Measurements from ENCODE around the gene WDFY1. TPM values are rescaled to one million over a fixed set of nuclear protein-coding genes. Genes with fewer than 3 reads are reported as not detected.

WDFY1 gene
- total RNA-seq, 2 experiments from 2014 or later: 33.3 to 45.3 TPM

- Histone ChIP-seq H2AFZ (ENCODE audit: low read length) (peak overlapping the region; percentile 93; the same call in 1 of the 2 replicates), H3K27ac (ENCODE audit: low read depth, low read length, poor library complexity, severe bottlenecking) (no peak overlapping the region), H3K79me2 (ENCODE audit: insufficient read depth, low read depth, low read length) (peaks cover 7% of the 10 kb centered on the region; the same call in 1 of the 2 replicates), H3K9me2 (ENCODE audit: insufficient read depth, low read length) (no peaks in the 10 kb centered on the region), H3K4me2 (ENCODE audit: low read length) (peak overlapping the region; percentile 90), H3K9me3 (ENCODE audit: low read length) (no peaks in the 10 kb centered on the region), H3K4me3 (ENCODE audit: low read depth, low read length, poor library complexity, severe bottlenecking) (peak overlapping the region; percentile 84), H3K4me1 (ENCODE audit: insufficient read depth, low read length, poor library complexity, severe bottlenecking) (peaks cover 19% of the 10 kb centered on the region), H3K36me3 (ENCODE audit: insufficient read depth, low read length) (no peaks in the 10 kb centered on the region; the same call in 1 of the 2 replicates), H4K20me1 (ENCODE audit: insufficient read depth, low read length) (no peaks in the 10 kb centered on the region; the same call in 1 of the 2 replicates)
- TF ChIP-seq, protein P1, sequence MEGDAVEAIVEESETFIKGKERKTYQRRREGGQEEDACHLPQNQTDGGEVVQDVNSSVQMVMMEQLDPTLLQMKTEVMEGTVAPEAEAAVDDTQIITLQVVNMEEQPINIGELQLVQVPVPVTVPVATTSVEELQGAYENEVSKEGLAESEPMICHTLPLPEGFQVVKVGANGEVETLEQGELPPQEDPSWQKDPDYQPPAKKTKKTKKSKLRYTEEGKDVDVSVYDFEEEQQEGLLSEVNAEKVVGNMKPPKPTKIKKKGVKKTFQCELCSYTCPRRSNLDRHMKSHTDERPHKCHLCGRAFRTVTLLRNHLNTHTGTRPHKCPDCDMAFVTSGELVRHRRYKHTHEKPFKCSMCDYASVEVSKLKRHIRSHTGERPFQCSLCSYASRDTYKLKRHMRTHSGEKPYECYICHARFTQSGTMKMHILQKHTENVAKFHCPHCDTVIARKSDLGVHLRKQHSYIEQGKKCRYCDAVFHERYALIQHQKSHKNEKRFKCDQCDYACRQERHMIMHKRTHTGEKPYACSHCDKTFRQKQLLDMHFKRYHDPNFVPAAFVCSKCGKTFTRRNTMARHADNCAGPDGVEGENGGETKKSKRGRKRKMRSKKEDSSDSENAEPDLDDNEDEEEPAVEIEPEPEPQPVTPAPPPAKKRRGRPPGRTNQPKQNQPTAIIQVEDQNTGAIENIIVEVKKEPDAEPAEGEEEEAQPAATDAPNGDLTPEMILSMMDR (conservative IDR thresholded peaks at IDR 0.05; ENCODE audit: low read length): no peak
- no peak for TF ChIP-seq EZH2phosphoT487 (IDR thresholded peaks at IDR 0.05; ENCODE audit: borderline replicate concordance, low read depth, low read length)
- DNase-seq (ENCODE audit: low spot score): no peak
- CTCF ChIA-PET (ENCODE audit: unreplicated experiment): no interaction called here
- BruUV-seq (replicated peaks): TSS peak; percentile 83
- intact Hi-C loops (cut with micrococcal nuclease; ENCODE audit: unreplicated experiment): loop anchor here (2.0 kb wide), 2 partner anchors 49 to 107 kb away; partner anchors contain the start of gene AP1S3
- POLR2A ChIA-PET: interaction anchor here (0.7 to 1.7 kb wide), 5 partner anchors 9 to 1096 kb away, joined by 3 to 6 read pairs (median 3); no protein-coding TSS in a partner anchor
Observed at GRCh38 chr2:223943561-223944008, 1.6 kb downstream of the WDFY1 start.

GRCh38 chr2:223943135-223943534, 2.0 kb downstream of the WDFY1 start:
- ChIA-PET POLR2A (interaction anchor here (0.7 to 1.0 kb wide), 4 partner anchors 9 to 1096 kb away, joined by 3 to 4 read pairs (median 3); no protein-coding TSS in a partner anchor), CTCF (ENCODE audit: unreplicated experiment) (no interaction called here)
- BruUV-seq (replicated peaks): no TSS peak
- intact Hi-C loops (cut with micrococcal nuclease; ENCODE audit: unreplicated experiment): no loop called here
- no peaks in the 10 kb centered on the region for H3K9me2 ChIP-seq (ENCODE audit: insufficient read depth, low read length)
- H3K36me3 ChIP-seq (ENCODE audit: insufficient read depth, low read length): no peaks in the 10 kb centered on the region; the same call in 1 of the 2 replicates
- H3K9me3 ChIP-seq (ENCODE audit: low read length): no peaks in the 10 kb centered on the region
- no peak overlapping the region for H3K4me3 ChIP-seq (ENCODE audit: low read depth, low read length, poor library complexity, severe bottlenecking)
- no peak for DNase-seq (ENCODE audit: low spot score)
- H3K27ac ChIP-seq (ENCODE audit: low read depth, low read length, poor library complexity, severe bottlenecking): no peak overlapping the region
- H4K20me1 ChIP-seq (ENCODE audit: insufficient read depth, low read length): no peaks in the 10 kb centered on the region; the same call in 1 of the 2 replicates
- no peak for TF ChIP-seq EZH2phosphoT487 (IDR thresholded peaks at IDR 0.05; ENCODE audit: borderline replicate concordance, low read depth, low read length)
- TF ChIP-seq, protein P1 (conservative IDR thresholded peaks at IDR 0.05; ENCODE audit: low read length): no peak
- peak overlapping the region; percentile 90 for H3K4me2 ChIP-seq (ENCODE audit: low read length)
- peaks cover 19% of the 10 kb centered on the region for H3K4me1 ChIP-seq (ENCODE audit: insufficient read depth, low read length, poor library complexity, severe bottlenecking)
- peaks cover 7% of the 10 kb centered on the region; the same call in 1 of the 2 replicates for H3K79me2 ChIP-seq (ENCODE audit: insufficient read depth, low read depth, low read length)
- H2AFZ ChIP-seq (ENCODE audit: low read length): no peak overlapping the region
